ENCODE measurements around the gene DDA1. TPM values are rescaled to one million over a fixed set of nuclear protein-coding genes. Genes with fewer than 3 reads are reported as not detected.
A peak's percentile ranks its signal among the peaks of the same experiment; 100 is the strongest.

DDA1 gene
- total RNA-seq, 1 donor from 2014 or later = 123 TPM

GRCh38 chr19:17336872-17337674, 27.7 kb downstream of the DDA1 start, which contains the start of gene GTPBP3:
Gene GTPBP3 (plus strand): TSS chr19:17337553. CDS start chr19:17337612, 59 bp downstream.
- Histone ChIP-seq H2AFZ (ENCODE audit: low read depth, low read length) (peak within 1 kb of the TSS; percentile 90), H3K9me3 (ENCODE audit: insufficient read depth, low read depth, low read length) (no peaks in the 10 kb centered on the region), H3K9ac (ENCODE audit: low read length) (peak within 1 kb of the TSS; percentile 83), H3K36me3 (ENCODE audit: insufficient read depth, low read length) (no peaks in the 10 kb centered on the region), H3K4me2 (ENCODE audit: low read length) (peak within 1 kb of the TSS; percentile 94), H3K27me3 (ENCODE audit: insufficient read depth, low read length) (no peaks in the 10 kb centered on the region), H3K4me3 (ENCODE audit: insufficient read depth, low read depth, low read length) (peak within 1 kb of the TSS; percentile 76), H3K27ac (ENCODE audit: low read depth, low read length) (peak within 1 kb of the TSS; percentile 72), H4K20me1 (ENCODE audit: insufficient read depth, low read length) (no peaks in the 10 kb centered on the region), H3K79me2 (ENCODE audit: insufficient read depth, low read length) (peaks cover 13% of the 10 kb centered on the region), H3K4me1 (ENCODE audit: insufficient read depth, low read length) (peaks cover 19% of the 10 kb centered on the region)
- TF ChIP-seq, protein P1, sequence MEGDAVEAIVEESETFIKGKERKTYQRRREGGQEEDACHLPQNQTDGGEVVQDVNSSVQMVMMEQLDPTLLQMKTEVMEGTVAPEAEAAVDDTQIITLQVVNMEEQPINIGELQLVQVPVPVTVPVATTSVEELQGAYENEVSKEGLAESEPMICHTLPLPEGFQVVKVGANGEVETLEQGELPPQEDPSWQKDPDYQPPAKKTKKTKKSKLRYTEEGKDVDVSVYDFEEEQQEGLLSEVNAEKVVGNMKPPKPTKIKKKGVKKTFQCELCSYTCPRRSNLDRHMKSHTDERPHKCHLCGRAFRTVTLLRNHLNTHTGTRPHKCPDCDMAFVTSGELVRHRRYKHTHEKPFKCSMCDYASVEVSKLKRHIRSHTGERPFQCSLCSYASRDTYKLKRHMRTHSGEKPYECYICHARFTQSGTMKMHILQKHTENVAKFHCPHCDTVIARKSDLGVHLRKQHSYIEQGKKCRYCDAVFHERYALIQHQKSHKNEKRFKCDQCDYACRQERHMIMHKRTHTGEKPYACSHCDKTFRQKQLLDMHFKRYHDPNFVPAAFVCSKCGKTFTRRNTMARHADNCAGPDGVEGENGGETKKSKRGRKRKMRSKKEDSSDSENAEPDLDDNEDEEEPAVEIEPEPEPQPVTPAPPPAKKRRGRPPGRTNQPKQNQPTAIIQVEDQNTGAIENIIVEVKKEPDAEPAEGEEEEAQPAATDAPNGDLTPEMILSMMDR (IDR thresholded peaks at IDR 0.05; ENCODE audit: insufficient read depth, low read depth, low read length) = no peak
- TF ChIP-seq EZH2 (IDR thresholded peaks at IDR 0.05; ENCODE audit: insufficient read depth, low read length) = no peak
- peaks cover 3% of the 10 kb centered on the region for H3K4me1 Mint-ChIP-seq (ENCODE audit: low read depth, unreplicated experiment)
- peak within 1 kb of the TSS; percentile 97 for H3K4me3 Mint-ChIP-seq (ENCODE audit: unreplicated experiment)
- FAIRE-seq (peak; percentile 89), DNase-seq (ENCODE audit: low read depth) (peak; percentile 97)
- H3K9me3 Mint-ChIP-seq (ENCODE audit: unreplicated experiment) = no peaks in the 10 kb centered on the region
- H3K27ac Mint-ChIP-seq (ENCODE audit: unreplicated experiment) = peak within 1 kb of the TSS; percentile 97
- H3K27me3 Mint-ChIP-seq (ENCODE audit: low read depth, unreplicated experiment) = no peaks in the 10 kb centered on the region
- peaks cover 2% of the 10 kb centered on the region for H3K36me3 Mint-ChIP-seq (ENCODE audit: low read depth, unreplicated experiment)

- Histone ChIP-seq H3K9me3 (ENCODE audit: insufficient read depth, low read depth, low read length) (no peaks in the 10 kb centered on the region), H3K79me2 (ENCODE audit: insufficient read depth, low read length) (peaks cover 13% of the 10 kb centered on the region), H3K27me3 (ENCODE audit: insufficient read depth, low read length) (no peaks in the 10 kb centered on the region), H3K36me3 (ENCODE audit: insufficient read depth, low read length) (no peaks in the 10 kb centered on the region), H3K4me3 (ENCODE audit: insufficient read depth, low read depth, low read length) (peak overlapping the region; percentile 76), H3K4me2 (ENCODE audit: low read length) (peak overlapping the region; percentile 94), H3K27ac (ENCODE audit: low read depth, low read length) (no peak overlapping the region), H3K9ac (ENCODE audit: low read length) (peak overlapping the region; percentile 83), H3K4me1 (ENCODE audit: insufficient read depth, low read length) (peaks cover 19% of the 10 kb centered on the region), H2AFZ (ENCODE audit: low read depth, low read length) (peak overlapping the region; percentile 90), H4K20me1 (ENCODE audit: insufficient read depth, low read length) (no peaks in the 10 kb centered on the region)
- Mint-ChIP-seq H3K9me3 (ENCODE audit: unreplicated experiment) (no peaks in the 10 kb centered on the region), H3K27me3 (ENCODE audit: low read depth, unreplicated experiment) (no peaks in the 10 kb centered on the region), H3K4me3 (ENCODE audit: unreplicated experiment) (peak overlapping the region; percentile 97), H3K4me1 (ENCODE audit: low read depth, unreplicated experiment) (peaks cover 3% of the 10 kb centered on the region), H3K27ac (ENCODE audit: unreplicated experiment) (no peak overlapping the region), H3K36me3 (ENCODE audit: low read depth, unreplicated experiment) (peaks cover 2% of the 10 kb centered on the region)
- TF ChIP-seq EZH2 (IDR thresholded peaks at IDR 0.05; ENCODE audit: insufficient read depth, low read length) = no peak
- TF ChIP-seq, protein P1 (IDR thresholded peaks at IDR 0.05; ENCODE audit: insufficient read depth, low read depth, low read length) = no peak
- DNase-seq (ENCODE audit: low read depth) (no peak), FAIRE-seq (no peak)
Measured at GRCh38 chr19:17337675-17338432, 28.5 kb downstream of the DDA1 start.
